ENCODE data around the gene RIOK2. TPM values are rescaled to one million over a fixed set of nuclear protein-coding genes. Genes with fewer than 3 reads are reported as not detected.

The RIOK2 gene
- total RNA-seq, 1 experiment from 2014 or later: 42.9 TPM

DNA sequence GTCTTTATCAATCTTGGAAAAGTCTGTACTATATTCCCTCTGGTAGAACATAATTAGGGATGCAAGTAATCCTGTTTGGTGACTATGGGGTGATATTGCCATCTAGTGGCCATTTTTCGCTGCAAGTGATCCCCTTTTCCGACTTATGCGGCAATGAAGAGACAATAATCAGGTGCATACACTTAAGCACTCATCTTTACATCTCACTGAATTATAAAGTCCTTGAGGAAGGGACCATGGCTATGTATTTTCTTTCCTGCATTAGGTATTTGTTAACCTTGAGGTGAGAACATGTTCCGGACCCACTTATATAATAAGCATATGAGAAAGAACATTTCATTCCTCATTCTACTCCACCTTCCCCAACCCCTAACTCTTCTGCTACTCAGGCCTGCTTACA is 21.0 kb downstream of the RIOK2 start:
- peak; percentile 82 for DNase-seq (ENCODE audit: low spot score)
- TF ChIP-seq, protein P1, sequence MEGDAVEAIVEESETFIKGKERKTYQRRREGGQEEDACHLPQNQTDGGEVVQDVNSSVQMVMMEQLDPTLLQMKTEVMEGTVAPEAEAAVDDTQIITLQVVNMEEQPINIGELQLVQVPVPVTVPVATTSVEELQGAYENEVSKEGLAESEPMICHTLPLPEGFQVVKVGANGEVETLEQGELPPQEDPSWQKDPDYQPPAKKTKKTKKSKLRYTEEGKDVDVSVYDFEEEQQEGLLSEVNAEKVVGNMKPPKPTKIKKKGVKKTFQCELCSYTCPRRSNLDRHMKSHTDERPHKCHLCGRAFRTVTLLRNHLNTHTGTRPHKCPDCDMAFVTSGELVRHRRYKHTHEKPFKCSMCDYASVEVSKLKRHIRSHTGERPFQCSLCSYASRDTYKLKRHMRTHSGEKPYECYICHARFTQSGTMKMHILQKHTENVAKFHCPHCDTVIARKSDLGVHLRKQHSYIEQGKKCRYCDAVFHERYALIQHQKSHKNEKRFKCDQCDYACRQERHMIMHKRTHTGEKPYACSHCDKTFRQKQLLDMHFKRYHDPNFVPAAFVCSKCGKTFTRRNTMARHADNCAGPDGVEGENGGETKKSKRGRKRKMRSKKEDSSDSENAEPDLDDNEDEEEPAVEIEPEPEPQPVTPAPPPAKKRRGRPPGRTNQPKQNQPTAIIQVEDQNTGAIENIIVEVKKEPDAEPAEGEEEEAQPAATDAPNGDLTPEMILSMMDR (conservative IDR thresholded peaks at IDR 0.05; ENCODE audit: low read depth, low read length): peak; percentile 86
- TF ChIP-seq EZH2 (IDR thresholded peaks at IDR 0.05; ENCODE audit: borderline replicate concordance, low read depth, low read length, poor library complexity, severe bottlenecking): no peak
- Histone ChIP-seq H3K36me3 (ENCODE audit: insufficient read depth, low read length, poor library complexity, severe bottlenecking) (peaks cover 29% of the 10 kb centered on the region), H3K27me3 (replicated peaks; ENCODE audit: insufficient read depth, low read depth, low read length, poor library complexity) (no peaks in the 10 kb centered on the region), H3K4me3 (ENCODE audit: low read depth, low read length, poor library complexity, severe bottlenecking) (no peak overlapping the region), H3K27ac (ENCODE audit: low read depth, low read length, poor library complexity, severe bottlenecking) (no peak overlapping the region), H3K4me1 (ENCODE audit: insufficient read depth, low read length, poor library complexity, severe bottlenecking) (no peaks in the 10 kb centered on the region), H3K9me3 (ENCODE audit: low read depth, low read length, poor library complexity, severe bottlenecking) (peaks cover 8% of the 10 kb centered on the region)
- intact Hi-C loops (cut with micrococcal nuclease; ENCODE audit: unreplicated experiment): loop anchor here (1.0 to 5.0 kb wide), 5 partner anchors 165 to 817 kb away; no protein-coding TSS in a partner anchor
- ChIA-PET POLR2A (ENCODE audit: low non-redundant PET) (no interaction called here), CTCF (interaction anchor here (1.0 to 1.5 kb wide), 2 partner anchors 20 to 293 kb away, joined by 4 to 6 read pairs; partner anchors contain the start of gene LIX1)
- BruUV-seq (replicated peaks): no TSS peak

DNA sequence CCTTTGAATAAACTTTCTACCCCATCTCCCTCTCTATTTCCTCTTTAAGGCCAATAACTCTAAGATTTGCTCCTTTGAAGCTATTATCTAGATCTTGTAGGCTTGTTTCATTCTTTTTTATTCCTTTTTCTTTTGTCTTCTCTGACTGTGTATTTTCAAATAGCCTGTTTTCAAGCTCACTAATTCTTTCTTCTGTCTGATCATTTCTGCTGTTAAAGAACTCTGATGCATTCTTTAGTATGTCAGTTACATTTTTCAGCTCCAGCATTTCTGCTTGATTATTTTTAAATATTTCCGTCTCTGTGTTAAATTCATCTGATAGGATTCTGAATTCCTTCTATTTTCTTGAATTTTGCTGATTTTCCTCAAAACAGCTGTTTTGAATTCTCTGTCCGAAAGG is 25.4 kb downstream of the RIOK2 start:
- intact Hi-C loops (cut with micrococcal nuclease; ENCODE audit: unreplicated experiment): no loop called here
- POLR2A ChIA-PET (ENCODE audit: low non-redundant PET): no interaction called here
- no peak for TF ChIP-seq EZH2 (IDR thresholded peaks at IDR 0.05; ENCODE audit: borderline replicate concordance, low read depth, low read length, poor library complexity, severe bottlenecking)
- TF ChIP-seq, protein P1 (conservative IDR thresholded peaks at IDR 0.05; ENCODE audit: low read depth, low read length): no peak
- CTCF ChIA-PET: no interaction called here
- H3K36me3 ChIP-seq (ENCODE audit: insufficient read depth, low read length, poor library complexity, severe bottlenecking): peaks cover 16% of the 10 kb centered on the region
- H3K4me3 ChIP-seq (ENCODE audit: low read depth, low read length, poor library complexity, severe bottlenecking): no peak overlapping the region
- no peaks in the 10 kb centered on the region for H3K4me1 ChIP-seq (ENCODE audit: insufficient read depth, low read length, poor library complexity, severe bottlenecking)
- H3K27ac ChIP-seq (ENCODE audit: low read depth, low read length, poor library complexity, severe bottlenecking): no peak overlapping the region
- DNase-seq (ENCODE audit: low spot score): no peak
- peaks cover 8% of the 10 kb centered on the region for H3K9me3 ChIP-seq (ENCODE audit: low read depth, low read length, poor library complexity, severe bottlenecking)
- H3K27me3 ChIP-seq (replicated peaks; ENCODE audit: insufficient read depth, low read depth, low read length, poor library complexity): no peaks in the 10 kb centered on the region
- no TSS peak for BruUV-seq (replicated peaks)

DNA sequence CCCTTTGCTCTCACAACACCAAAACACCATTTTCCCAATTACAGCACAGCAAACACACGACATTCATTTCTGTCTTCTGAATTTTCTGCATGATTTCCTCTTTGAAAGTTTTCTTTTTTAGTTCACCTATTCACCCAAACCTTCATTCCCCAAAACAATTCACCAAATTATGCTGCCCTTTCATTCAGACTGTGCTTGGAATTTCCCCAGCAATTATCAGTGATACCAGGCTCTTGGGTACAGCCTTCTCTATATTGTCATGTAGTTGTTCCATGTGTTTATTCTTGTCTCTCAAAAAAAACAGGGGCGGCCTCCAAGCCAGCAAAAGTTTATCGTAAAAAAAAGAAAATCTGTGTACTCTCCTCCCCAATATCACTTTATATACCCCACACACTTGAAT is 31.7 kb downstream of the RIOK2 start:
- Histone ChIP-seq H3K27ac (ENCODE audit: low read depth, low read length, poor library complexity, severe bottlenecking) (no peak overlapping the region), H3K9me3 (ENCODE audit: low read depth, low read length, poor library complexity, severe bottlenecking) (no peaks in the 10 kb centered on the region), H3K4me1 (ENCODE audit: insufficient read depth, low read length, poor library complexity, severe bottlenecking) (no peaks in the 10 kb centered on the region), H3K4me3 (ENCODE audit: low read depth, low read length, poor library complexity, severe bottlenecking) (no peak overlapping the region), H3K36me3 (ENCODE audit: insufficient read depth, low read length, poor library complexity, severe bottlenecking) (no peaks in the 10 kb centered on the region), H3K27me3 (replicated peaks; ENCODE audit: insufficient read depth, low read depth, low read length, poor library complexity) (no peaks in the 10 kb centered on the region)
- BruUV-seq (replicated peaks): no TSS peak
- TF ChIP-seq EZH2 (IDR thresholded peaks at IDR 0.05; ENCODE audit: borderline replicate concordance, low read depth, low read length, poor library complexity, severe bottlenecking): no peak
- TF ChIP-seq, protein P1 (conservative IDR thresholded peaks at IDR 0.05; ENCODE audit: low read depth, low read length): no peak
- intact Hi-C loops (cut with micrococcal nuclease; ENCODE audit: unreplicated experiment): no loop called here
- ChIA-PET POLR2A (ENCODE audit: low non-redundant PET) (no interaction called here), CTCF (no interaction called here)
- no peak for DNase-seq (ENCODE audit: low spot score)
